Stimulated activated CD8-positive, alpha-beta memory T cell treated with anti-CD3 and anti-CD28 coated beads, Interleukin-2, amount 100 ng/mL, for 1 hour (primary cell): ENCODE measurements around the gene DLGAP5.

Experiments used
- DNase-seq, 2 donors: peaks; one replicate each; pipeline ENCODE4 v3.0.0-alpha.2; 2020; ENCODE audit warnings: low read depth in 2 of 2

DLGAP5 gene

GRCh38 chr14:55129086-55129427, 62.3 kb downstream of the DLGAP5 start, which contains the start of gene LGALS3:
Gene LGALS3 (plus strand): TSS chr14:55129252. CDS start chr14:55137374, 8,122 bp downstream.
- DNase-seq = no peak

GRCh38 chr14:55128386-55129085, 62.8 kb downstream of the DLGAP5 start:
- no peak for DNase-seq

- no peak for DNase-seq
Measured at GRCh38 chr14:55127460-55127951, 63.9 kb downstream of the DLGAP5 start.

- DNase-seq = no peak
Measured at GRCh38 chr14:55126932-55127459, 64.4 kb downstream of the DLGAP5 start.

GRCh38 chr14:55126034-55126433, 65.4 kb downstream of the DLGAP5 start:
- DNase-seq = no peak

- DNase-seq = no peak
Measured at GRCh38 chr14:55125403-55125802, 66.0 kb downstream of the DLGAP5 start.

GRCh38 chr14:55124774-55125386, 66.5 kb downstream of the DLGAP5 start:
- DNase-seq = no peak

GRCh38 chr14:55123852-55124639, 67.3 kb downstream of the DLGAP5 start:
- no peak for DNase-seq

GRCh38 chr14:55123101-55123500, 68.3 kb downstream of the DLGAP5 start:
- no peak for DNase-seq

- no peak for DNase-seq
Measured at GRCh38 chr14:55122440-55122986, 68.9 kb downstream of the DLGAP5 start.

GRCh38 chr14:55121628-55122439, 69.6 kb downstream of the DLGAP5 start:
- no peak for DNase-seq

- DNase-seq = no peak
Measured at GRCh38 chr14:55120571-55121495, 70.6 kb downstream of the DLGAP5 start.

GRCh38 chr14:55118761-55119160, 72.6 kb downstream of the DLGAP5 start:
- no peak for DNase-seq

- no peak for DNase-seq
Measured at GRCh38 chr14:55117803-55118441, 73.5 kb downstream of the DLGAP5 start.

GRCh38 chr14:55116246-55117030, 74.9 kb downstream of the DLGAP5 start:
- no peak for DNase-seq

- no peak for DNase-seq
Measured at GRCh38 chr14:55115861-55116245, 75.5 kb downstream of the DLGAP5 start.

GRCh38 chr14:55115460-55115859, 75.9 kb downstream of the DLGAP5 start:
- no peak for DNase-seq

- DNase-seq = no peak
Measured at GRCh38 chr14:55114720-55115119, 76.7 kb downstream of the DLGAP5 start.
